ENCODE results near the gene TMEM132A. TPM values are rescaled to one million over a fixed set of nuclear protein-coding genes. Genes with fewer than 3 reads are reported as not detected.

The TMEM132A gene
- total RNA-seq, 1 donor from 2014 or later: 218 TPM

- Mint-ChIP-seq H3K4me3 (peak overlapping the region; percentile 100), H3K4me1 (ENCODE audit: unreplicated experiment) (peaks cover 36% of the 10 kb centered on the region), H3K27ac (peak overlapping the region; percentile 95), H3K36me3 (peaks cover 7% of the 10 kb centered on the region), H3K27me3 (peaks cover 28% of the 10 kb centered on the region), H3K9me3 (no peaks in the 10 kb centered on the region)
- TF ChIP-seq CTCF (conservative IDR thresholded peaks at IDR 0.05): no peak
- DNase-seq (ENCODE audit: extremely low spot score, unreplicated experiment): no peak
These were observed 11.3 kb upstream of the TMEM132A start for GRCh38 chr11:60912851-60913528.

GRCh38 chr11:60913793-60914632 is 10.2 kb upstream of the TMEM132A start, which contains the start of gene TMEM109:
Gene TMEM109, plus strand, starts transcription at chr11:60914158. Its CDS starts 5,536 bp downstream, at chr11:60919694.
- peak; percentile 89 for DNase-seq (ENCODE audit: extremely low spot score, unreplicated experiment)
- Mint-ChIP-seq H3K9me3 (no peaks in the 10 kb centered on the region), H3K27me3 (peaks cover 18% of the 10 kb centered on the region), H3K27ac (peak within 1 kb of the TSS; percentile 95), H3K4me3 (peak within 1 kb of the TSS; percentile 100), H3K36me3 (peaks cover 7% of the 10 kb centered on the region), H3K4me1 (ENCODE audit: unreplicated experiment) (peaks cover 39% of the 10 kb centered on the region)
- TF ChIP-seq CTCF (conservative IDR thresholded peaks at IDR 0.05): peak; percentile 22

GRCh38 chr11:60914633-60915247 is 9.5 kb upstream of the TMEM132A start:
- Mint-ChIP-seq H3K27me3 (peaks cover 11% of the 10 kb centered on the region), H3K4me3 (peak overlapping the region; percentile 89), H3K36me3 (peaks cover 7% of the 10 kb centered on the region), H3K9me3 (no peaks in the 10 kb centered on the region), H3K27ac (peak overlapping the region; percentile 95), H3K4me1 (ENCODE audit: unreplicated experiment) (peaks cover 39% of the 10 kb centered on the region)
- no peak for DNase-seq (ENCODE audit: extremely low spot score, unreplicated experiment)
- TF ChIP-seq CTCF (conservative IDR thresholded peaks at IDR 0.05): no peak

GRCh38 chr11:60915248-60915914 is 8.9 kb upstream of the TMEM132A start:
- no peak for DNase-seq (ENCODE audit: extremely low spot score, unreplicated experiment)
- H3K36me3 Mint-ChIP-seq: peaks cover 7% of the 10 kb centered on the region
- H3K27ac Mint-ChIP-seq: peak overlapping the region; percentile 95
- H3K4me3 Mint-ChIP-seq: peak overlapping the region; percentile 89
- peak; percentile 30 for TF ChIP-seq CTCF (conservative IDR thresholded peaks at IDR 0.05)
- H3K27me3 Mint-ChIP-seq: peaks cover 7% of the 10 kb centered on the region
- H3K9me3 Mint-ChIP-seq: no peaks in the 10 kb centered on the region
- peaks cover 39% of the 10 kb centered on the region for H3K4me1 Mint-ChIP-seq (ENCODE audit: unreplicated experiment)

GRCh38 chr11:60916669-60917206 is 7.5 kb upstream of the TMEM132A start:
- Mint-ChIP-seq H3K4me3 (peak overlapping the region; percentile 89), H3K4me1 (ENCODE audit: unreplicated experiment) (peaks cover 38% of the 10 kb centered on the region), H3K36me3 (peaks cover 7% of the 10 kb centered on the region), H3K27me3 (no peaks in the 10 kb centered on the region), H3K9me3 (no peaks in the 10 kb centered on the region), H3K27ac (no peak overlapping the region)
- no peak for DNase-seq (ENCODE audit: extremely low spot score, unreplicated experiment)
- no peak for TF ChIP-seq CTCF (conservative IDR thresholded peaks at IDR 0.05)

All from type B pancreatic cell (in vitro differentiated cells).